Gastrocnemius medialis (tissue), 4 donors: ENCODE data around the gene LRTM2.

Experiments
- CTCF ChIP-seq, 5 experiments: fragments of 450-650 bp in 3 of 5; fragments of 200-600 bp in 2 of 5; sonication (generic) in 2 of 5; IDR thresholded peaks in 4 of 5; conservative IDR thresholded peaks in 1 of 5; 1 replicate in 4 of 5; 2 replicates in 1 of 5; pipeline ENCODE4 v1.5.1; 2016 to 2019; ENCODE audit warnings: antibody characterized with exemption in 5 of 5, mild to moderate bottlenecking in 3 of 5, moderate library complexity in 3 of 5
- POLR2A ChIP-seq, 2 donors: fragments of 450-650 bp; IDR thresholded peaks; one replicate each; pipeline ENCODE4 v1.6.1; 2017; ENCODE audit warnings: antibody characterized with exemption in 2 of 2, mild to moderate bottlenecking in 2 of 2, moderate library complexity in 2 of 2

- TF ChIP-seq CTCF (IDR thresholded peaks at IDR 0.05 in 4 of 5, conservative IDR thresholded peaks at IDR 0.05 in 1 of 5) (no peak), POLR2A (IDR thresholded peaks at IDR 0.05) (no peak)
These were observed 55.7 kb downstream of the LRTM2 start for GRCh38 chr12:1876086-1876485.
